ENCODE data around the gene AMFR.

GRCh38 chr16:56424404-56424764, 961 bp downstream of the AMFR start:
- TF ChIP-seq CTCF (IDR thresholded peaks at IDR 0.05) (no peak), POLR2A (IDR thresholded peaks at IDR 0.05) (no peak)

Data from right lobe of liver (tissue), 4 donors.